ENCODE data around the gene CD59.

- TF ChIP-seq CTCF (IDR thresholded peaks at IDR 0.05), result no peak
- no peak for TF ChIP-seq POLR2AphosphoS5 (IDR thresholded peaks at IDR 0.05; ENCODE audit: insufficient read depth in 1 of 2, low read depth in 1 of 2)
- TF ChIP-seq POLR2A (IDR thresholded peaks at IDR 0.05), result no peak
Observed at GRCh38 chr11:33769542-33769941, 33.3 kb upstream of the CD59 start.
